ENCODE measurements around the gene SLC2A6. TPM values are rescaled to one million over a fixed set of nuclear protein-coding genes. Genes with fewer than 3 reads are reported as not detected.

The SLC2A6 gene
- total RNA-seq, 1 donor from 2014 or later, result 3.6 TPM

DNA sequence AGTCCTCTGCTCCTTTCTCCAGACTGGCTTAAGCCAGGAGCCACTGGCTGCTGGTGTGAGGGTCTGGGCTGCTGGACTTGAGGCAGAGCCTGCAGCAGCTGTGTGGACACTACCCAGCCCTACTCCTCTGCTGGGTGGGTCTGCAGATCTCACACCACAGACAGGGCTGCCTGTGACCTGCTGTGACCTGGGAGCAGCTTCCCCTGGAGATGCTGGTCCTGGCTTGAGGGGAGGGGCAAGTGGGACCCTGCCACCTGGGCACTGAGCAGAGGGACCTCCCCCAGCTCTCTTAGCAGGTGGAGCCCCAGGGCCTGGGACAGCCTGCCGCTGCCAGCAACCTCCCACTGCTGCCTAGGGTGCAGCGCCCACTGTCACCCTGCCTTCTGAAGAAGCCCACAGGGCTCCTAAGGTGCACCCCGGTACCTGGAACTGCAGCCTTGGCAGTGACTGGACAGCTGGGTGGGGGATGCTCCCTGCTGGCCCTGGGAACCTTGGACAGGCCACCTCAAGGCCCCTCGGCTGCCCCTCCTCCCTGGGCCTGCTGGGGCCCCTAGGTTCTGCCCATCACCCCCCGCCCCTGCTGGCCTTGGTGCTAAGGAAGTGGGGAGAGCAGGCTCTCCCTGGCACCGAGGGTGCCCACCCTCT lies 10.0 kb downstream of the SLC2A6 start:
- no peak for DNase-seq (ENCODE audit: low spot score)
- intact Hi-C loops (cut with DNase I), result no loop called here

DNA sequence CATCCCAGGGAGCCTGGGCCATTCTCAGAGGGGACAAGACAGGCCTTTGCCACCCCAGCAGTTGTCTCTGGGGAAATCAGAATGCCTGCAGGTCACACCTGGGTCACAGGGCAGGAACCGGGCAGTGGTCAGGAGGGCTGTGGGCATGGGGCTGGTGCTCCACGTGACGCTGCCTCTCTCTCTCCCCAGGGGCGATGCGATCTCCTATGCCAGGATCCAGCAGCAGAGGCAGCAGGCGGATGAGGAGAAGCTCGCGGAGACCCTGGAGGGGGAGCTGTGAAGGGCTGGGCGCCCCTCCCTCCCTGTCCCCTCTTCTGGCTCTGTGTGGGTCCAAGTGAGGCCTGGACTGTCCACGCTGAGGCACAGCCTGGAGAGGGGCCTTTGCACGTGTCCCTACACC lies 10.5 kb downstream of the SLC2A6 start:
- DNase-seq (ENCODE audit: low spot score), result no peak
- intact Hi-C loops (cut with DNase I), result no loop called here

DNA sequence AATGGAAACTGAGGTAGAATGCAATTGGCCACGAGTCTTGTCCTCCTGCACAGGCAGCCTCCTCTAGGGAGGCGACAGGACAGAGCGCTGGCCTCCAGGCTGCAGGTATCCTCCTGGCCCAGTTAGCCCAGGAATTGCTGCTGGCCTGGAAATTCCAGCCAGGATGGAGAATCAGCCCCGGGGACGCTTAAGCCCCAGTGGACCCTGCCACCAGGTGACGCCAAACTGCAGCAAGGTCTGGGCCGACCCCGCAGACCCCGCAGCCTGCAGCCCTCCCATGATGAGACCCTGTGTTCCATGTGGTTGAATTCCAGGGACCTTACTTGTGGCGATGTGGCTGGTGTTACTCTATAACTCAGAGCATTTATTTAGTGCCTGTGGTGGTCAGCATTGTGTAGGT lies 11.8 kb downstream of the SLC2A6 start:
- DNase-seq (ENCODE audit: low spot score), result no peak
- intact Hi-C loops (cut with DNase I), result no loop called here

DNA sequence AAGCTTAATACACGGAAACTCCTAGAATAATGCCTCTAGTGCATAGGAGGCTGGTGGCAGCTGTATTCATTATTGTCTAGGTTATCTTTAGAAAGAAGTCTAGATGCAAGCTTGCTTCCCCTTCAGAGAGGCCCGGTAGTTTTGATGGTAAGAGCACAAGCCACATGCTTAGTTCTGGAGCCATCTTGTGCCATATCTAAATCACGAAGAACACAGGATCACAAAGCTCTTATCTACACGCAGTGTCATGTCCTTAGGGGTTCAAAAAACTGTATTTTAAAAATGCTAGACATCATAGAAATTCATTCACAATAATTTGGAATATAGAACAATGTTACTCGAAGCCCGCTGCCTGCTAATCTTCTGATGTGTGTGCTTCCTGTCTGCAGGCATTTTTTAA lies 12.9 kb downstream of the SLC2A6 start:
- no peak for DNase-seq (ENCODE audit: low spot score)
- intact Hi-C loops (cut with DNase I), result no loop called here

DNA sequence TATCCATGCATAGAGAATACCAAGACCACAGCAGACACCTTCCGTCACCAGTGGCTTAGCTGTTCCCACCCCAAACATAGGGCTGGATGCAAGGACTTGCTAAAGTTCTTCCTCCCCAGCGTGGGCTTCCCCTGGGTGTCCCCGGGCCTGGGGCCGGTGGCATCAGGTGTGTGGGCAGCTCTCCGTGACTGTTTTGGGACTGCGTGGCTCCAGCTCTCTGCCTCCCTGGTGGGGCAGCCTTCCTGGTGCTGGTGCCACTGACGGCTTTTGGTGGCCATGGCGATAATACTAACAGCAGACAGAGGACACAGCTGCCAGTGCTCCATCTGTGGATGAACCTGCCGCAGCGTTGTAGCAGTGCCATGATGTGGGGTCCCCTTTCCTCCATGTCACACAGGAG lies 14.3 kb downstream of the SLC2A6 start:
- no peak for DNase-seq (ENCODE audit: low spot score)
- intact Hi-C loops (cut with DNase I), result no loop called here

DNA sequence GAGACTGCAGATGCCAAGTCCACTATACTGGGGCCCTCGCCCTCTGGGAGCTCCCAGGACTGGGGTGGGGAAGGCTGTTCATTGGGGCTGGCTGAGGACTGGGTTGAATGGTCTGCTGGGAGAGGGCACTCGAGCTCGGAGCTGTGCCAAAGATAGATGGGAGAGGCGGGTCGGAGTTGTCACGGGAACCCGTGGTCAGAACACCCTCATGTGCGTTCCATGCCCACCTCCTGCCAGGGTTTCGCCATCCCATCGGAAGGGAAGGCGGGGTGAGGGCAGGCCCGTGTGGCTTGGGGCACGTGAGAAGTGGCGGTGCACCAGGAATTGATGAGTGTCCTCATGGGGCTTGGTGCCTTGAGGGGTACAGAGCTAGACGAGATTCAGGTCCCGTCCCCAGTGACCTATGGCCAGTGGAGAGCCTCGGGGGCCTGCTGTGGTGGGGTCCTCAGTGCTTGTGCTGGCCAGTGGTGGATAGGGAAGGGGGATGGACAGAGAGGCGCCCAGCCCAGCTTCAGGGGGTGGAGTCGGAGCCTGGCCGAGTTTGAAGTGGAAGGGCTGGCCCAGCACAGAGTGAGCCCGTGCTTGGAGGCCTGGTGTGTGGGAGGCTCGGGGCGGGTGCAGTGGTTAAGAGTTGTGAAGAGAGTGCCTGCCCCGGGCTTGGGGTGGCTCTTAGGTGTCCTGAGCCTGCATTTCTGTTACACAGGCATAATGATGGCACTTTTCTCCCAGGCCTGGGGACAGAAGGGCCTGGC lies 14.9 kb downstream of the SLC2A6 start:
- intact Hi-C loops (cut with DNase I), result no loop called here

DNA sequence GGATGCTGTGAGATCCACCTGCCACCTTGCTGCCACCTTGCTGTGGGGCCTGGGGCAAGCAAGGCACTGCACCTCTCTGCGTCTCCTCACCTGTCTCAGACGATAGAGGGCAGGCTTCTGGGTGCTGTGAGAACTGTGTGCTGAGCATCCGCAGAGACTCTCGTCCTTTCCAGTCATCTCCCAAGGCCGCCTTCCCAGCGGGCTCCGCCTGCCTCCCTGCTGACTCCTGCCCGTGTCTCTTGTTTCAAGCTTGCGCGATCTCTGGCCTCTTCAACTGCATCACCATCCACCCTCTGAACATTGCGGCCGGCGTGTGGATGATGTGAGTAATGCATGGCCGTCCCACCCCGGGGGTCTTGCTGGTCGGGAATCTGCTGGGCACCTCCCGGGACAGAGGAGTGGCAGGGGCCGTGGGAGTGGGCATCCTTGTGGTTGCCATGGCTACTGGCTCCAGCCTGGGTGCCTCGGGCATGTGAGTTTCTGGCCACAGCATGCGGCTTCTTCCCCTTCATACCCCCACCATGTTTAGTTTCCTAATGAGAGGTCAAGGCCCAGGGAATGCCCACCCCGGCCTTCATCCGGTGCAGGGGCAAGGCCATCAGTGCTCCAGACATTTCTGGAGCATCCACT lies 15.6 kb downstream of the SLC2A6 start:
- DNase-seq (ENCODE audit: low spot score), result no peak
- intact Hi-C loops (cut with DNase I), result no loop called here

More for the DNA sequence above, 14.9 kb downstream of the SLC2A6 start:
- no peak for DNase-seq (ENCODE audit: low spot score)

DNA sequence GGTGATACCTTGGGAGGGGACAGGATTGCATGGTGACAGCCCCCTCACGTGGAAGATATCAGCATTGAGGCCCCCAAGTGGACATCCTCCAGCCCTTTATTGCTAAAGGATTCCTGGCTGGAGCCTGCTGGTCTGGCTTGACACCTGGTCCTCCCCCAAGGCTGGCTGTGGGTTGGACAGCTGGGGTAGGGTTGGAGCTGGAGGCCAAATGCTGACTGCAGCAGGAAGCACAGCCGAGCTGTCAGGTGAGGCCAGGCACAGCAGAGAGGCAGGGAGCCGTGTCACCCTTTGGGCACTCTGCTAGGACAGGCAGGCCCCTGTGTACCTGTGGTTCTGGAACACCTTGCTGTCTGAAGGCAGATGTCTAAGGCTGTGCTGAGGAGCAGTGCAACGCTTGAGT lies 16.9 kb downstream of the SLC2A6 start:
- DNase-seq (ENCODE audit: low spot score), result no peak
- intact Hi-C loops (cut with DNase I), result no loop called here

DNA sequence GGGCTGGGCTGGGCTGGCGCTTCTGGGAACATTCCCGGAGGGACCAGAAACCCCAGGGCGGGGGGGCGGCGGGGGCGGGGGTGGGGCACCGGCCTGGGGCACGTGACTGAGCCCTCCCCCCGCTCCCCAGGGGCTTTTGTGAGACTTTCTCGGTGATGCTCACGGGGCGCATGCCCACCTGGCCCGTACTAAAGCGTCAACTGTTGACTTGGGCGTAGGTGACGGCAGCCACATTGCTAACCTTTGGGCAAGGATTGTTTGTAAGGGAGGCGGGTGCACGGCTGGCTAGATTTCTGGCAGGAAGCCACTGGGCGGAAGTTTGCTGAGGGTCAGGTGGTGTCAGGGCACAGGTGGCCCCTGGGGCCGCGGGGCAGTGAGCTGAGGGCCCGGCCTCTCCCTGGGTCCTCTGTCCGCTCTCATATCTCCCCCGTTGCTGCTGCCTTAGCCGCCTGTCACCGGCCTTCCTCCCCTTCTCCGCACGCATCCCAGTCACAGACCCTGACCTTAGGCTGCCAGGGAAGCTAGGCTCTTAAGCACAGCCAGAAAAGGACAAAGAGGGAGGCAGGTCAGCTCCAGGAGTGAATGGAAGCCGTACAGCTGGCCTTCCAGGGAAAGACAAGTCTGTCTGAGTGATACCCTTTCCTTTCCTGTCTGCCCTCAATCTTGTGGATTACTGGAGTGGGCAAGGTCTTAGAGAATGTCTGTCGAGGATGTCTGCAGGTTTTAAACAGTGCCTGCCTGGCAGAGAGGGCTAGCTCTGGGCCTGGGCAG lies 18.3 kb downstream of the SLC2A6 start:
- no peak for DNase-seq (ENCODE audit: low spot score)
- intact Hi-C loops (cut with DNase I), result no loop called here

DNA sequence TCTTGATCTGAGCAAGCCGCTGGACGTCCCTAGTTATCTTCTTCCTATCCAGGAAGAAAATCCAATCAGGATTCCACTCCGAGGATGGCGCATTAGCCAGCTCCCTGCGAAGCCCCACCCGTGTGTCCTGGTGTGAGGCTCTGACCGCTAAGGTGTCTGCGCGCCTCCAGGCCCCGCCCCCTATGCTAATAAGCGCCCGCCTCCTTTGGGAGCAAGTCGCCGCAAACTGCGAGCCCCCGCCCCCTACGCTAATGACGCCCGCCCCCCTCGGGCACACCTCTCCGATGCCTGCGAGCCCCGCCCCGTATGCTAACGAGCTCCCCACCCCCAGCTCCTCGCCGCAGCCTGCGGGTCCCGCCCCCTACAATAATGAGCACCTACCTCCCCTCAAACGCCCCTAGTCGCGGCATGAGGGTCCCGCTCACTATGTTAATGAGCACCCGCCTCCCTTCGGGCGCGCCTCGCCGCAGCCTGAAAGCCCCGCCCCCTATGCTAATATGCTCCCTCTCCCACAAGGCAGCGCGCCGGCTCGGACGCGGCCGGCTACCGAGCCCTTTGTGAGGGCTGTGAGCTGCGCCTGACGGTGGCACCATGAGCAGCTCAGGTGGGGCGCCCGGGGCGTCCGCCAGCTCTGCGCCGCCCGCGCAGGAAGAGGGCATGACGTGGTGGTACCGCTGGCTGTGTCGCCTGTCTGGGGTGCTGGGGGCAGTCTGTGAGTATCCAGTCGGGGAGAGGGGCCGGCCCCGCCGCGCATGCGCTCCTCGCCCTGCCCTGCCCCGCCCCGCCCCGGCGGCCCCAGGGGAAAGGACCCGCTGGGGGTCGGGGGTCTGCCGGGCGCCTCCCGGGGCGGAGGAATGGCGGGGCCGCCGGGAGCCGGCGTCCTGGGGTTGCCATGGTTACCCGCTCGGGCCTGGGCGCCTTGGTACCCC lies 19.2 kb downstream of the SLC2A6 start, which contains the start of gene CACFD1:
TSS of gene CACFD1 (plus strand) at position 503 of the 929 bp plus-strand sequence. CDS start at position 592, 89 bp downstream.
- intact Hi-C loops (cut with DNase I), result loop anchor here (5.0 kb wide), 1 partner anchor 42 kb away; the partner anchor contains the start of gene REXO4
- peak; percentile 98 for DNase-seq (ENCODE audit: low spot score)

DNA sequence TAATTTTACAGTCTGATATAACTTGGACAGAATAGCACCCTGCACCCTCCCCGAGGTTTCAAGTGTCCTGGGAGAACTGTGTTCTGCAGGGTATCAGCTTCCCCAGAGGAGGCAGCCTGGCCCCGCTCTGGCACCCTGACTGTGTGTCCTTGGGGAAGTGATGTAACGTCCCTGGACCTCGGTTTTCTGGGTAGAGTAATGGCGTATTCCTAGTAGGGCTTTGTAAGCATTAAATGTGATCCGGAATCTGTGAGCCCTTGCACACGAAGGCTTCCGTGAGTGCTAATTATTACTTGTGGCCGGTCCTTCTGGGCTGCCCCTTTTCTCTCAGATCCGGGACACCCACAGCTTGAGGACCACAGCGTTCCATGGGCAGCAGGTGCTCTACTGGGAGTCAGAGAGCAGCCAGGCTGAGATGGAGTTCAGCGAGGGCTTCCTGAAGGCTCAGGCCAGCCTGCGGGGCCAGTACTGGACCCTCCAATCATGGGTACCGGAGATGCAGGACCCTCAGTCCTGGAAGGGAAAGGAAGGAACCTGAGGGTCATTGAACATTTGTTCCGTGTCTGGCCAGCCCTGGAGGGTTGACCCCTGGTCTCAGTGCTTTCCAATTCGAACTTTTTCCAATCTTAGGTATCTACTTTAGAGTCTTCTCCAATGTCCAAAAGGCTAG lies 20.1 kb downstream of the SLC2A6 start:
- DNase-seq (ENCODE audit: low spot score), result no peak
- intact Hi-C loops (cut with DNase I), result loop anchor here (5.0 kb wide), 1 partner anchor 41 kb away; the partner anchor contains the start of gene REXO4

DNA sequence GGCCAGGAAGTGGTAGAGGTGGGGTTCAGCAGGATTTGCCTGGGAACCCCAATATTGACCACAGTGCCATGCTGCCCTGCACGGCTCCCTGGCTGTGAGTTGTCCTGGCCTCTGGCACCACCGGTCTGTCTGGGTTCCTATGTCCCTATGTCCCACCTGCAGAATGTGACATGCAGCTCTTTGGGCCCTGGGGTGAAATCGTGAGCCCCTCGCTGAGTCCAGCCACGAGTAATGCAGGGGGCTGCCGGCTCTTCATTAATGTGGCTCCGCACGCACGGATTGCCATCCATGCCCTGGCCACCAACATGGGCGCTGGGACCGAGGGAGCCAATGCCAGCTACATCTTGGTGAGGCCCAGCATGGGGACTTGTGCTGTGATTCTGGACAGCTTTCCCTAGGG lies 21.2 kb downstream of the SLC2A6 start:
- intact Hi-C loops (cut with DNase I), result loop anchor here (5.0 kb wide), 1 partner anchor 40 kb away; the partner anchor contains the start of gene REXO4
- no peak for DNase-seq (ENCODE audit: low spot score)

DNA sequence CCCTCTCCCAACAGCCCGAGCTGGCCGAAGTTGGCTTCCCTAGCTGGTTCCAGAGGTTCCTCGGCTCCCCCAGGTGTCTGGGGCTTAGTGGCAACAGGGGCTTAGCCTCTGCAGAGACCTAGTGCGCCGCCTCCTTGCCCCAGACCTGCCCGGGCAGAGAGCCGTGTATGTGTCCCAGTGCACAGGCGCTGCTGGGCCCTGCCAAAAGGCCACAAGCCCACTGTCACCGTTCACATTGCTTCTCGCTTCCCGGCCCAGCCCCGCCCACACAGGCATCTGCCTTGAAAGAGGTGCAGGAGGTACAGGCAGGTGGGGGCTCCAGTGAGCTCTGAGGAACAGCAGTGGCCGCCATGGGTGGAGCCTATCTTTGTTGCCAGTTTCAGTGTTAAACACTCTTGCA lies 21.7 kb downstream of the SLC2A6 start:
- intact Hi-C loops (cut with DNase I), result loop anchor here (5.0 kb wide), 1 partner anchor 40 kb away; the partner anchor contains the start of gene REXO4
- no peak for DNase-seq (ENCODE audit: low spot score)

DNA sequence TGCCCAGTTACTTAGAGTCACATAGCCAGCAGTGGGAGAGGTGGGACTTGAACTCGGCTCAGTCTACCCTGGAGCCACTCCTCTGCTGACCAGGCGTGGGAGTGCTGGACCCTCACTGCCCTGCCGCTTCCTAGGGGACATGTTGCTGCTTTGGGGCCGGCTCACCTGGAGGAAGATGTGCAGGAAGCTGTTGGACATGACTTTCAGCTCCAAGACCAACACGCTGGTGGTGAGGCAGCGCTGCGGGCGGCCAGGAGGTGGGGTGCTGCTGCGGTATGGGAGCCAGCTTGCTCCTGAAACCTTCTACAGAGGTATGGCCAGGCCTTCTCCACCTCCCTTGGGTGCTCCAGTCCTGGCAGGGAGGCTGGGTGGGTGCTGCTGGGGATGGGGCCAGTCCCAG lies 22.5 kb downstream of the SLC2A6 start:
- intact Hi-C loops (cut with DNase I), result loop anchor here (5.0 kb wide), 1 partner anchor 39 kb away; the partner anchor contains the start of gene REXO4

DNA sequence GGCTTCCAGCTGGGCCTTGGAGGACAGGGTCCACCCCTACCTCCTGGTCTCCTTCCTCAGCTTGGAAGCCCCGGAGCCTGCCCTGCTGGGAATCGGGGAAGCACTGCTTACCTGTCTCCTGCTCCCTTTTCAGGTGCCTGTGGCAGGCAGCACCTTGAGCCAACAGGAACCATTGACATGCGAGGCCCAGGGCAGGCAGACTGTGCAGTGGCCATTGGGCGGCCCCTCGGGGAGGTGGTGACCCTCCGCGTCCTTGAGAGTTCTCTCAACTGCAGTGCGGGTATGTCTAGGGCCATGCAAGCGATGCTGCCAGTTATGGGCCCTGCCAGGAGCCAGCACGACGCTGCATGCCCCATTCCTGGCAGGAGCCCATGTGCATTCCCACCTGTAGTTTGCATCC lies 23.0 kb downstream of the SLC2A6 start:
- no peak for DNase-seq (ENCODE audit: low spot score)
- intact Hi-C loops (cut with DNase I), result loop anchor here (5.0 kb wide), 1 partner anchor 39 kb away; the partner anchor contains the start of gene REXO4

More for the DNA sequence above, 22.5 kb downstream of the SLC2A6 start:
- DNase-seq (ENCODE audit: low spot score), result no peak

DNA sequence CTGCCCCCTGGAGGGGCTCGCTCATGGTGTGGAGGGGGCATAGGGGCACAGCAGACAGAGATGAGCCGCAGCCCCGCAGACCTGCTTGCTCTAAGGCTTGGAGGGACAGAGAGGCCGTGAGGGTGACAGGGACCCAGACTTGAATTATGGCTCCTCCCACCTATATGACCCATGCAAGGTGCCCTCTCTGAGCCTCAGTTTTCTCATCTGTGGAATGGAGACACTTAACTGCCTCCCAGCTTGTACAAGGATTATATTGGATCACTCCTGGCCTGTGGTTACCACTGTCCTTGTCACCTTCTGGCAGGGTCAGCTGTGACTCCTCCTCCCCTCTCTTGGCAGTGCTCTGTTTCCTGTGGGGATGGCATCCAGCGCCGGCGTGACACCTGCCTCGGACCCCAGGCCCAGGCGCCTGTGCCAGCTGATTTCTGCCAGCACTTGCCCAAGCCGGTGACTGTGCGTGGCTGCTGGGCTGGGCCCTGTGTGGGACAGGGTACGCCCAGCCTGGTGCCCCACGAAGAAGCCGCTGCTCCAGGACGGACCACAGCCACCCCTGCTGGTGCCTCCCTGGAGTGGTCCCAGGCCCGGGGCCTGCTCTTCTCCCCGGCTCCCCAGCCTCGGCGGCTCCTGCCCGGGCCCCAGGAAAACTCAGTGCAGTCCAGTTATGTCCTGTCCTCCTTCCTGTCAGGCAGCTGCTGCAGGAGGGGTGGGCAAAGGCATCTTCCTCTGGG lies 23.8 kb downstream of the SLC2A6 start:
- no peak for DNase-seq (ENCODE audit: low spot score)

DNA sequence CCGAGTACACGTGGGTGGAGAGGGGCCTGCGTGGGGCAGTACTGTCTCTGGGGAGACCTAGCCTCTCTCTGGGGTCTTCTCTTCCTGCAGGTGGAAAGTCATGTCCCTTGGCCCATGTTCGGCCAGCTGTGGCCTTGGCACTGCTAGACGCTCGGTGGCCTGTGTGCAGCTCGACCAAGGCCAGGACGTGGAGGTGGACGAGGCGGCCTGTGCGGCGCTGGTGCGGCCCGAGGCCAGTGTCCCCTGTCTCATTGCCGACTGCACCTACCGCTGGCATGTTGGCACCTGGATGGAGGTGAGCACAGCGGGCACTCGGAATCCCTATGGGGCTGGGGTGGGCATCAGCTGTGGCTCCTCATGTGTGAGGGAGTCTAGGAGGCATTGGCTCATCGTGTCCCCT lies 24.6 kb downstream of the SLC2A6 start:
- intact Hi-C loops (cut with DNase I), result no loop called here
- DNase-seq (ENCODE audit: low spot score), result no peak

More for the DNA sequence above, 23.8 kb downstream of the SLC2A6 start:
- intact Hi-C loops (cut with DNase I), result loop anchor here (5.0 kb wide), 1 partner anchor 38 kb away; the partner anchor contains the start of gene REXO4

Measured in cardiac septum (tissue), 1 donor.